HL-60 (cell line): ENCODE measurements around the gene CHKB.

Experiments used
- CTCF ChIP-seq: IDR thresholded peaks from one replicate; pipeline ENCODE4 v1.5.1; 2011; ENCODE audit warnings: low read length, control low read depth, inconsistent platforms; ENCODE audit not compliant: insufficient read depth
- POLR2AphosphoS5 ChIP-seq: IDR thresholded peaks from 2 replicates; pipeline ENCODE4 v1.6.1; 2012; ENCODE audit warnings: low read depth
- REST ChIP-seq: IDR thresholded peaks from 2 replicates; pipeline ENCODE4 v1.6.1; 2012; ENCODE audit warnings: low read depth; ENCODE audit not compliant: insufficient replicate concordance

GRCh38 chr22:50563413-50564160 lies 19.1 kb downstream of the CHKB start:
- TF ChIP-seq CTCF = no peak
- TF ChIP-seq REST = no peak
- TF ChIP-seq POLR2AphosphoS5 = no peak
